GM12801 (cell line): ENCODE results near the gene CGN.

Source experiments
- TF ChIP-seq, protein P1 (sequence below): IDR thresholded peaks from one replicate; pipeline ENCODE4 v1.5.1; 2011; ENCODE audit warnings: control low read depth; ENCODE audit not compliant: insufficient read length; ENCODE audit errors: extremely low read depth

CGN gene

GRCh38 chr1:151491641-151492040 is 19.5 kb upstream of the CGN start:
- TF ChIP-seq, protein P1, sequence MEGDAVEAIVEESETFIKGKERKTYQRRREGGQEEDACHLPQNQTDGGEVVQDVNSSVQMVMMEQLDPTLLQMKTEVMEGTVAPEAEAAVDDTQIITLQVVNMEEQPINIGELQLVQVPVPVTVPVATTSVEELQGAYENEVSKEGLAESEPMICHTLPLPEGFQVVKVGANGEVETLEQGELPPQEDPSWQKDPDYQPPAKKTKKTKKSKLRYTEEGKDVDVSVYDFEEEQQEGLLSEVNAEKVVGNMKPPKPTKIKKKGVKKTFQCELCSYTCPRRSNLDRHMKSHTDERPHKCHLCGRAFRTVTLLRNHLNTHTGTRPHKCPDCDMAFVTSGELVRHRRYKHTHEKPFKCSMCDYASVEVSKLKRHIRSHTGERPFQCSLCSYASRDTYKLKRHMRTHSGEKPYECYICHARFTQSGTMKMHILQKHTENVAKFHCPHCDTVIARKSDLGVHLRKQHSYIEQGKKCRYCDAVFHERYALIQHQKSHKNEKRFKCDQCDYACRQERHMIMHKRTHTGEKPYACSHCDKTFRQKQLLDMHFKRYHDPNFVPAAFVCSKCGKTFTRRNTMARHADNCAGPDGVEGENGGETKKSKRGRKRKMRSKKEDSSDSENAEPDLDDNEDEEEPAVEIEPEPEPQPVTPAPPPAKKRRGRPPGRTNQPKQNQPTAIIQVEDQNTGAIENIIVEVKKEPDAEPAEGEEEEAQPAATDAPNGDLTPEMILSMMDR, result no peak

DNA sequence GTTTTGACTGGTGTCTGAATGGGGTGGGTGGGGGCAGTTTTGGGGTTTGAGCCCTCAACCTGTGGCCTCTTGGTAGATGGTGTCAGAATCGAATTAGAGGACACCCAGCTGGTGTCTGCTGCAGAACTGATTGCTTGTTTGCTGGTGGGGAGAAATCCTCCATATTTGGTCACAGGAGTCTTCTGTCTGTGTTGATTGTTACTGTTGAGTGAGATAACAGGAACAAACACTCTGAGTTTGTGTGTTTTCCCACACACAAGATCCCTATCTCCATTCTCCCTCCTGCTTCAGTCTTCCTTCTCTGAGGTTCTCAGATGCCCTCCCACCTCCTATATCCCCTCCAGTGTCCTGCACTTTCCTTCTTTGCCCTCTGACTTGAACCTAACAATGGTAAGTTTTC is 19.1 kb upstream of the CGN start:
- TF ChIP-seq, protein P1, result no peak

DNA sequence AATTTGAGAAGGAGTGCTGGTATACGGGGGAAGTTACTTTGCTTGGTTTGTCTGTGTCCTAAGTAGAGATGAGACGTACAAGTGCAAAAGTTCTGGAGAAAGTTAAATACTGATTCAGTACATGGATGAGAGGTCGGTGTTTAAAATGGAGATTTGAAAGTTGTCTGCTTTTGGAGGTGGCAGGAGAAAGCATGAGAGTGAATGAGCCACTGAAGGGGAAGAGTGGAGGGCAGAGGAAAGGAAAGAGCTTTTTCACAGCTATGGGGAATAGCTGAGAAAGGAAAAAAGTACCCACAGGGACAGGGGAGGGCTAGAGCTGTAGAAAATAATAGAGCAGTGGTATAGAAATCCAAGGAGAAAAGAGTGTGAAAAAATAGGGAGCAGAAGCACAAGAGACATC is 18.1 kb upstream of the CGN start:
- TF ChIP-seq, protein P1, result no peak

- TF ChIP-seq, protein P1, result no peak
Observed at GRCh38 chr1:151494741-151495281, 16.4 kb upstream of the CGN start.

DNA sequence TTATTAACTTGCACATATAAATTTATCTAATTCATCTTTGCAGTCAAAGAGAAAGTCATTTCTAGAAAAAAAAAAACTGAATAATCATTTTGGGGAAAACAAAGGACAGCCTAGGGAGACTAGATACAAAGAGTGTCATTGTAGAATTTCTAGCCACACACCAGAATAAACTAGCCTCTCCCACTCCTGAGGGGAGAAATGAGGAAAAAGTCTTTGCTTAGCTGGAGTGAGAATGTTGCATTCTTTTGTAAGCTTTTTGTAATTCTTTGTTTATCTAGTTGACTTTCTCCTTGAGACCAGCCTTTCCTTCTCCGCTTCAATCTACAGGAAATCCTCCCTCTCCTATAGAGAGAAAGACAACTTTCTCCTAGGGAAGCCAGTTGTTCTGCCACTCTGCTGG is 15.9 kb upstream of the CGN start:
- TF ChIP-seq, protein P1, result no peak

- TF ChIP-seq, protein P1, result no peak
Observed at GRCh38 chr1:151499365-151499764, 11.8 kb upstream of the CGN start.

GRCh38 chr1:151499930-151500329 is 11.3 kb upstream of the CGN start:
- TF ChIP-seq, protein P1, result no peak
